ENCODE data around the gene MMP14. TPM values are rescaled to one million over a fixed set of nuclear protein-coding genes. Genes with fewer than 3 reads are reported as not detected.

MMP14 gene
- total RNA-seq, 1 experiment from 2014 or later = 94.4 TPM

- Mint-ChIP-seq H3K4me1 (peaks cover 24% of the 10 kb centered on the region), H3K36me3 (no peaks in the 10 kb centered on the region), H3K27me3 (ENCODE audit: low read depth) (no peaks in the 10 kb centered on the region), H3K9me3 (peaks cover 5% of the 10 kb centered on the region; the same call in 1 of the 2 replicates), H3K4me3 (no peak overlapping the region), H3K27ac (peak overlapping the region; percentile 87)
- DNase-seq (ENCODE audit: low spot score) (no peak), ATAC-seq (no peak)
- CTCF ChIA-PET = interaction anchor here (0.6 to 10.1 kb wide), 42 partner anchors 8 to 372 kb away, joined by 3 to 280 read pairs (median 5); partner anchors contain the start of genes DAD1, LRP10, MMP14 and MRPL52
- TF ChIP-seq, protein P1, sequence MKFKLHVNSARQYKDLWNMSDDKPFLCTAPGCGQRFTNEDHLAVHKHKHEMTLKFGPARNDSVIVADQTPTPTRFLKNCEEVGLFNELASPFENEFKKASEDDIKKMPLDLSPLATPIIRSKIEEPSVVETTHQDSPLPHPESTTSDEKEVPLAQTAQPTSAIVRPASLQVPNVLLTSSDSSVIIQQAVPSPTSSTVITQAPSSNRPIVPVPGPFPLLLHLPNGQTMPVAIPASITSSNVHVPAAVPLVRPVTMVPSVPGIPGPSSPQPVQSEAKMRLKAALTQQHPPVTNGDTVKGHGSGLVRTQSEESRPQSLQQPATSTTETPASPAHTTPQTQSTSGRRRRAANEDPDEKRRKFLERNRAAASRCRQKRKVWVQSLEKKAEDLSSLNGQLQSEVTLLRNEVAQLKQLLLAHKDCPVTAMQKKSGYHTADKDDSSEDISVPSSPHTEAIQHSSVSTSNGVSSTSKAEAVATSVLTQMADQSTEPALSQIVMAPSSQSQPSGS (CRISPR knock-in tag; IDR thresholded peaks at IDR 0.05; ENCODE audit: borderline replicate concordance, low read depth) = no peak
- TF ChIP-seq MYBL2 (CRISPR knock-in tag; IDR thresholded peaks at IDR 0.05) (no peak), STAT6 (CRISPR knock-in tag; conservative IDR thresholded peaks at IDR 0.05; ENCODE audit: low read depth) (no peak), GRHL2 (CRISPR knock-in tag; IDR thresholded peaks at IDR 0.05; ENCODE audit: insufficient replicate concordance, severe bottlenecking) (no peak)
- POLR2A ChIA-PET = interaction anchor here (1.0 to 1.4 kb wide), 2 partner anchors 14 to 30 kb away, joined by 4 to 16 read pairs; no protein-coding TSS in a partner anchor
Measured at GRCh38 chr14:22852599-22852939, 16.2 kb downstream of the MMP14 start.

- ChIA-PET CTCF (interaction anchor here (0.6 to 10.1 kb wide), 42 partner anchors 9 to 372 kb away, joined by 3 to 280 read pairs (median 5); partner anchors contain the start of genes DAD1, LRP10, MMP14 and MRPL52), POLR2A (interaction anchor here (1.0 to 1.4 kb wide), 2 partner anchors 14 to 31 kb away, joined by 4 to 16 read pairs; no protein-coding TSS in a partner anchor)
- Mint-ChIP-seq H3K4me1 (peaks cover 18% of the 10 kb centered on the region), H3K27me3 (ENCODE audit: low read depth) (no peaks in the 10 kb centered on the region), H3K9me3 (peaks cover 5% of the 10 kb centered on the region; the same call in 1 of the 2 replicates), H3K36me3 (no peaks in the 10 kb centered on the region), H3K4me3 (peak overlapping the region; percentile 68), H3K27ac (peak overlapping the region; percentile 87)
- peak; percentile 98 for DNase-seq (ENCODE audit: low spot score)
- peak; percentile 85 for ATAC-seq
- no peak for TF ChIP-seq ZNF425 (CRISPR knock-in tag; conservative IDR thresholded peaks at IDR 0.05)
- TF ChIP-seq NFYB (CRISPR knock-in tag; conservative IDR thresholded peaks at IDR 0.05; ENCODE audit: low read depth) = no peak
- TF ChIP-seq, protein P2, sequence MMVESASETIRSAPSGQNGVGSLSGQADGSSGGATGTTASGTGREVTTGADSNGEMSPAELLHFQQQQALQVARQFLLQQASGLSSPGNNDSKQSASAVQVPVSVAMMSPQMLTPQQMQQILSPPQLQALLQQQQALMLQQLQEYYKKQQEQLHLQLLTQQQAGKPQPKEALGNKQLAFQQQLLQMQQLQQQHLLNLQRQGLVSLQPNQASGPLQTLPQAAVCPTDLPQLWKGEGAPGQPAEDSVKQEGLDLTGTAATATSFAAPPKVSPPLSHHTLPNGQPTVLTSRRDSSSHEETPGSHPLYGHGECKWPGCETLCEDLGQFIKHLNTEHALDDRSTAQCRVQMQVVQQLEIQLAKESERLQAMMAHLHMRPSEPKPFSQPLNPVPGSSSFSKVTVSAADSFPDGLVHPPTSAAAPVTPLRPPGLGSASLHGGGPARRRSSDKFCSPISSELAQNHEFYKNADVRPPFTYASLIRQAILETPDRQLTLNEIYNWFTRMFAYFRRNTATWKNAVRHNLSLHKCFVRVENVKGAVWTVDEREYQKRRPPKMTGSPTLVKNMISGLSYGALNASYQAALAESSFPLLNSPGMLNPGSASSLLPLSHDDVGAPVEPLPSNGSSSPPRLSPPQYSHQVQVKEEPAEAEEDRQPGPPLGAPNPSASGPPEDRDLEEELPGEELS (CRISPR knock-in tag; IDR thresholded peaks at IDR 0.05) = no peak
- TF ChIP-seq IRF2 (CRISPR knock-in tag; IDR thresholded peaks at IDR 0.05; ENCODE audit: borderline replicate concordance, low read depth) = no peak
- TF ChIP-seq PRDM15 (CRISPR knock-in tag; IDR thresholded peaks at IDR 0.05) = peak; percentile 40; the same call in 1 of the 2 replicates
- TF ChIP-seq SMAD4 (CRISPR knock-in tag; IDR thresholded peaks at IDR 0.05) = no peak
- TF ChIP-seq, protein P3, sequence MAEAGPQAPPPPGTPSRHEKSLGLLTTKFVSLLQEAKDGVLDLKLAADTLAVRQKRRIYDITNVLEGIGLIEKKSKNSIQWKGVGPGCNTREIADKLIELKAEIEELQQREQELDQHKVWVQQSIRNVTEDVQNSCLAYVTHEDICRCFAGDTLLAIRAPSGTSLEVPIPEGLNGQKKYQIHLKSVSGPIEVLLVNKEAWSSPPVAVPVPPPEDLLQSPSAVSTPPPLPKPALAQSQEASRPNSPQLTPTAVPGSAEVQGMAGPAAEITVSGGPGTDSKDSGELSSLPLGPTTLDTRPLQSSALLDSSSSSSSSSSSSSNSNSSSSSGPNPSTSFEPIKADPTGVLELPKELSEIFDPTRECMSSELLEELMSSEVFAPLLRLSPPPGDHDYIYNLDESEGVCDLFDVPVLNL (CRISPR knock-in tag; IDR thresholded peaks at IDR 0.05; ENCODE audit: borderline replicate concordance, low read depth) = no peak
- peak; percentile 68; the same call in 1 of the 2 replicates for TF ChIP-seq MAX (CRISPR knock-in tag; IDR thresholded peaks at IDR 0.05)
- no peak for TF ChIP-seq MXD4 (CRISPR knock-in tag; IDR thresholded peaks at IDR 0.05; ENCODE audit: borderline replicate concordance)
- no peak for TF ChIP-seq ZNF263 (CRISPR knock-in tag; IDR thresholded peaks at IDR 0.05; ENCODE audit: low read depth)
- TF ChIP-seq RELA (CRISPR knock-in tag; IDR thresholded peaks at IDR 0.05; ENCODE audit: borderline replicate concordance) = no peak
- no peak for TF ChIP-seq ZNF219 (CRISPR knock-in tag; IDR thresholded peaks at IDR 0.05; ENCODE audit: borderline replicate concordance)
- TF ChIP-seq ZNF121 (CRISPR knock-in tag; IDR thresholded peaks at IDR 0.05) = no peak
- TF ChIP-seq NR2C2 (CRISPR knock-in tag; IDR thresholded peaks at IDR 0.05) = no peak
Measured at GRCh38 chr14:22852940-22853767, 16.8 kb downstream of the MMP14 start.

Measured in WTC11 (cell line).